ENCODE results near the gene DHX32.

The DHX32 gene

GRCh38 chr10:125840406-125840805, 40.7 kb downstream of the DHX32 start:
- no peaks in the 10 kb centered on the region for H4K20me1 ChIP-seq (ENCODE audit: low read depth, low read length)
- no peak overlapping the region for H3K9ac ChIP-seq (ENCODE audit: low read length)
- no peak overlapping the region for H3K4me3 ChIP-seq (ENCODE audit: insufficient read depth, low read length, poor library complexity, severe bottlenecking)
- H3K9me3 ChIP-seq (ENCODE audit: insufficient read depth, low read length): no peaks in the 10 kb centered on the region
- no peaks in the 10 kb centered on the region for H3F3A ChIP-seq (ENCODE audit: insufficient read depth)
- peaks cover 8% of the 10 kb centered on the region; the same call in 1 of the 2 replicates for H3K36me3 ChIP-seq (ENCODE audit: low read length)
- no peaks in the 10 kb centered on the region for H3K27me3 ChIP-seq (ENCODE audit: low read length)
- no peaks in the 10 kb centered on the region for H3K79me2 ChIP-seq (ENCODE audit: insufficient read depth, low read length)
- no peak overlapping the region for H3K4me2 ChIP-seq (ENCODE audit: low read depth, low read length, poor library complexity, severe bottlenecking)
- no peak overlapping the region for H2AFZ ChIP-seq (ENCODE audit: low read depth, low read length, severe bottlenecking)
- no peak for TF ChIP-seq EZH2phosphoT487 (conservative IDR thresholded peaks at IDR 0.05; ENCODE audit: low read length)
- no peak for TF ChIP-seq CTCF (IDR thresholded peaks at IDR 0.05; ENCODE audit: insufficient read depth, low read length, poor library complexity, severe bottlenecking)
- H3K27ac ChIP-seq (ENCODE audit: low read depth, low read length): no peak overlapping the region
- H3K9me2 ChIP-seq (replicated peaks; ENCODE audit: insufficient read depth, low read length): no peaks in the 10 kb centered on the region

- no peaks in the 10 kb centered on the region for H3K9me2 ChIP-seq (replicated peaks; ENCODE audit: insufficient read depth, low read length)
- no peaks in the 10 kb centered on the region for H3K9me3 ChIP-seq (ENCODE audit: insufficient read depth, low read length)
- no peaks in the 10 kb centered on the region for H3K27me3 ChIP-seq (ENCODE audit: low read length)
- peaks cover 10% of the 10 kb centered on the region; the same call in 1 of the 2 replicates for H3K36me3 ChIP-seq (ENCODE audit: low read length)
- H3K4me3 ChIP-seq (ENCODE audit: insufficient read depth, low read length, poor library complexity, severe bottlenecking): no peak overlapping the region
- H4K20me1 ChIP-seq (ENCODE audit: low read depth, low read length): no peaks in the 10 kb centered on the region
- no peaks in the 10 kb centered on the region for H3F3A ChIP-seq (ENCODE audit: insufficient read depth)
- no peak overlapping the region for H3K4me2 ChIP-seq (ENCODE audit: low read depth, low read length, poor library complexity, severe bottlenecking)
- TF ChIP-seq CTCF (IDR thresholded peaks at IDR 0.05; ENCODE audit: insufficient read depth, low read length, poor library complexity, severe bottlenecking) (no peak), EZH2phosphoT487 (conservative IDR thresholded peaks at IDR 0.05; ENCODE audit: low read length) (no peak)
- H3K9ac ChIP-seq (ENCODE audit: low read length): no peak overlapping the region
- no peak overlapping the region for H2AFZ ChIP-seq (ENCODE audit: low read depth, low read length, severe bottlenecking)
- no peaks in the 10 kb centered on the region for H3K79me2 ChIP-seq (ENCODE audit: insufficient read depth, low read length)
- no peak overlapping the region for H3K27ac ChIP-seq (ENCODE audit: low read depth, low read length)
These were observed 42.1 kb downstream of the DHX32 start for GRCh38 chr10:125838802-125839575.

GRCh38 chr10:125836746-125837145, 44.3 kb downstream of the DHX32 start:
- H3K36me3 ChIP-seq (ENCODE audit: low read length): peaks cover 30% of the 10 kb centered on the region

More at GRCh38 chr10:125836746-125837145, 44.3 kb downstream of the DHX32 start:
- Histone ChIP-seq H3K27ac (ENCODE audit: low read depth, low read length) (no peak overlapping the region), H3K9me2 (replicated peaks; ENCODE audit: insufficient read depth, low read length) (no peaks in the 10 kb centered on the region), H2AFZ (ENCODE audit: low read depth, low read length, severe bottlenecking) (no peak overlapping the region), H3K27me3 (ENCODE audit: low read length) (no peaks in the 10 kb centered on the region), H3K9me3 (ENCODE audit: insufficient read depth, low read length) (no peaks in the 10 kb centered on the region), H3K9ac (ENCODE audit: low read length) (no peak overlapping the region), H3K4me3 (ENCODE audit: insufficient read depth, low read length, poor library complexity, severe bottlenecking) (no peak overlapping the region), H4K20me1 (ENCODE audit: low read depth, low read length) (no peaks in the 10 kb centered on the region), H3K79me2 (ENCODE audit: insufficient read depth, low read length) (no peaks in the 10 kb centered on the region), H3F3A (ENCODE audit: insufficient read depth) (no peaks in the 10 kb centered on the region), H3K4me2 (ENCODE audit: low read depth, low read length, poor library complexity, severe bottlenecking) (no peak overlapping the region)
- no peak for TF ChIP-seq CTCF (IDR thresholded peaks at IDR 0.05; ENCODE audit: insufficient read depth, low read length, poor library complexity, severe bottlenecking)
- TF ChIP-seq EZH2phosphoT487 (conservative IDR thresholded peaks at IDR 0.05; ENCODE audit: low read length): no peak
